Upper lobe of left lung (tissue), 4 donors: ENCODE data around the gene ODAD2.

Experiments
- CTCF ChIP-seq, 6 experiments: fragments of 450-650 bp in 4 of 6; fragments of 200-600 bp in 2 of 6; sonication (generic) in 2 of 6; IDR thresholded peaks; one replicate each; pipeline ENCODE4 v1.5.1; 2016 to 2019; ENCODE audit warnings: antibody characterized with exemption in 6 of 6
- EP300 ChIP-seq, 4 donors: sonication (generic); formaldehyde crosslinking; IDR thresholded peaks; one replicate each; pipeline ENCODE4 v1.5.1; 2017; ENCODE audit warnings: antibody characterized with exemption in 4 of 4, control low read depth in 2 of 4
- POLR2A ChIP-seq, 4 donors: fragments of 450-650 bp; IDR thresholded peaks; one replicate each; pipeline ENCODE4 v1.5.1; 2016 to 2017; ENCODE audit warnings: antibody characterized with exemption in 4 of 4, mild to moderate bottlenecking in 2 of 4
- POLR2AphosphoS5 ChIP-seq, 2 donors: sonication (generic); formaldehyde crosslinking; IDR thresholded peaks; one replicate each; pipeline ENCODE4 v1.5.1; 2017; ENCODE audit warnings: antibody characterized with exemption in 2 of 2

- no peak for TF ChIP-seq CTCF (IDR thresholded peaks at IDR 0.05)
- TF ChIP-seq POLR2AphosphoS5 (IDR thresholded peaks at IDR 0.05) = no peak
- no peak for TF ChIP-seq EP300 (IDR thresholded peaks at IDR 0.05)
- no peak for TF ChIP-seq POLR2A (IDR thresholded peaks at IDR 0.05)
These were observed 90.6 kb downstream of the ODAD2 start for GRCh38 chr10:27908231-27908630.
